Activated CD8-positive, alpha-beta memory T cell treated with anti-CD3 and anti-CD28 coated beads, Interleukin-2, amount 50 U/mL, for 48 hours (primary cell): ENCODE measurements around the gene SCO2.

Experiments
- DNase-seq: peaks from one replicate; pipeline ENCODE4 v3.0.0-alpha.2; 2020

Gene SCO2, protein sequence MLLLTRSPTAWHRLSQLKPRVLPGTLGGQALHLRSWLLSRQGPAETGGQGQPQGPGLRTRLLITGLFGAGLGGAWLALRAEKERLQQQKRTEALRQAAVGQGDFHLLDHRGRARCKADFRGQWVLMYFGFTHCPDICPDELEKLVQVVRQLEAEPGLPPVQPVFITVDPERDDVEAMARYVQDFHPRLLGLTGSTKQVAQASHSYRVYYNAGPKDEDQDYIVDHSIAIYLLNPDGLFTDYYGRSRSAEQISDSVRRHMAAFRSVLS

DNA sequence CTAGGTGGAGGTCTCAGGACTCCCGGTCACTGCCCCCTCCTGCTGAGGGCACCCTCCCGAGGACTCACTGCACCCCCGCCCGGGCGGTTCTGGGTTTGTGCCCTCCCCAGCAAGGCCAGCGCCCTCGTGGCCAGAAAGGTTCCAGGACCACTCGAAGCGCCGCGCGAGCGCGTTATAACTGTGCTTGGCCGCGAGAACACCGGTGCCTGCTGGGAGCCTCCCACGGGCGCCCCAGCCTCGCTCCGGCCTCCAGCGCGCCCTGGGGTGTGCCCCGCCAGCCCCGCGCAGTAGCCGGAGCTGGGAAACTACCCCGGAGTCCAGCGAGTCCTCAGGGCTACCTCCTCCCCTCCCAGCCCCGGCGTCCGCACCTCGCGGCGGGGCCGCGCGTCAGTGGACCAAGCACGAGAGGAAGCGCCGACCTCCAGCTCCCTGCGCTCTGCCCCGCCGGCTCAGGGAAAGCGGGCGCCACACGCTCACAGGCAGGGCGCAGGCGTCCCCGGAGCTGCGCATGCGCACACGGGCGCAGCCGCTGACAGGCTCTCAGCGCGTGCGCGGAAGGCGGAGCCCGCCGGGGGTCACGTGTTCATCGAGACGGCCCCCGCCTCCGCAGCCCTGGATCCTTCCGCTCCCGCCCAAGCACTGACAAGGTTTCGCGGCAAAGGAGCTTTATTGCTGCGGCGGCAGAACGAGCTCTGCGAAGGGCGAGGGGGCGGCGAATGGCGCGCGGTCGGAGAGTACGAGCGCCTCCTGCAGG lies at the start of gene SCO2:
Gene SCO2 (minus strand): TSS at position 495 of the 754 bp plus-strand sequence. CDS start 1,187 bp downstream, outside the sequence.
- peak; percentile 99 for DNase-seq

- DNase-seq, result no peak
Measured at GRCh38 chr22:50574383-50574755, 49.0 kb upstream of the SCO2 start.

- DNase-seq, result no peak
Measured at GRCh38 chr22:50573491-50574382, 48.3 kb upstream of the SCO2 start.

- DNase-seq, result no peak
Measured at GRCh38 chr22:50572965-50573364, 47.6 kb upstream of the SCO2 start.

DNA sequence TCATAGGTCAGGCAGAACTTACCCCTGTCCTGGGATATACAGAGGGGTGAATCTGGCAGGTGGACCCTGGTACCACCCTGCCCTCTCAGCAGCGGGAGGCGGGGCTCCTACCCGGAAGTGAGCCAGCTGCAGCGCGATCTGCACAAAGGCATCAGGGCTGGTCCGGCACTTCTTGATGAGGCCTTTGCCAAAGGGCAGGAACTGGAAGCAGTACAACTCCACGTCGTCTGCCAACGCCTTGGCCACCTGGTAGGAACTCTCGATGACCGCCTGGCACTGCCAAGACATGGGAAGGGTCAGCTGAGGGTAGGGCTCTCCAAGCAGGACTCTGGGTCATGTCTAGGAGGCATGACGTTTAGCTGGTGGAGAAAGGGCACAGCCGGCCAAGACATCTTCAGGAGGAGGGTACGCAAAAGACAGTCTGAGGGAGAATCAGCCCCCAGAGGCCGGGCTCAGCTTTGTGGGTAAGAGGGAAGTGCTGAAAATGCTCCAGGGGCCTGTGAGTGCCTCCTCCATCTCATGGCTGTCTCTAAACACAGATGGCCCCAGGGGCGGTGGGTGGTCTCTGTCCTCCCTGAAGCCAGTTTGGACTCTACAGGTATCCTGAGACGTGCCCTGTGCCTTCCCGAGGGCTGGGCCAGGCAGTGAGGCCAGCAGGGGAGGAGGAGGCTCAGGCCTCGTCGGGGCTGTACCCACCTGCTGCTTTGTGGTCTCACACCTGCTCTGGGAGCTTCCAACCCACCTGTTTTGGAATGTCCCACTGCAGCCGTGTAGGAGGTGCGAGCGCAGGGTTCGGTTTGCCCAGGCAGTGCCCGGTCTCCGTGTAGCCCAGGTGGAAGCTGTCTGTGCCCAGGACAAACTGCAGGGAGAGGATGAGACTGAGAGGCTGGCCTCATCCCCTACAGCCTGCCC lies 46.1 kb upstream of the SCO2 start:
- DNase-seq, result no peak

- no peak for DNase-seq
Measured at GRCh38 chr22:50570861-50571260, 45.5 kb upstream of the SCO2 start.

DNA sequence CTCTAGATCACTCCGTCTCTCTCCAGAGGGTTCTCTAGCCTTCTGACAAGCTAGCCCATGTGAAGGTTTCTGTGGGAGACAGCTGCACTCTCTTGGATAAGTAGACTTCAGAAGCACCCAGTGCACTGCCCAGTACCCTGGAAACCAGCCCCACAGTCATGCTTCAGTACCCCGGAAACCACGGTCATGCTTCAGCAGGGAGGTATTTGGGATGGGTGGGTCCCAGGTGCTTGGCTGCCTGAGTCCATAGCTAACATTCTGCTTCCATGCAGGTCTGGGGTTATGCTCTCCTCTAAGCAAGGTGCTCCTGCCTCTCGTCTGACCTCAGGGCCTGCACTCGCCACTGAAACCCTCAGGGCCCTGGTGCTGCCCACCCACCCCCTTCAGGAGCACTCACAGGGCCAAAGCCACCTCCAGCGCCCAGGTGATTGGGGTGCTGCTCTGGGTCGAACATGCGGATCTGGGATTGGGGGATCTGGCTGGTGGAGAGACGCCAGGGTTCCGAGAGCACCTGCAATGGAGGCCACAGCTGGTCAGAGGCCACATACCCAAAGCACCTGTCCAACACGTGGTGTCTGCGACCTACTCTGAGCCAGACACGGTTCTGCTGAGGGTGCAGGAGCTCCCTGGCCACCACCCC lies 44.6 kb upstream of the SCO2 start:
- no peak for DNase-seq

DNA sequence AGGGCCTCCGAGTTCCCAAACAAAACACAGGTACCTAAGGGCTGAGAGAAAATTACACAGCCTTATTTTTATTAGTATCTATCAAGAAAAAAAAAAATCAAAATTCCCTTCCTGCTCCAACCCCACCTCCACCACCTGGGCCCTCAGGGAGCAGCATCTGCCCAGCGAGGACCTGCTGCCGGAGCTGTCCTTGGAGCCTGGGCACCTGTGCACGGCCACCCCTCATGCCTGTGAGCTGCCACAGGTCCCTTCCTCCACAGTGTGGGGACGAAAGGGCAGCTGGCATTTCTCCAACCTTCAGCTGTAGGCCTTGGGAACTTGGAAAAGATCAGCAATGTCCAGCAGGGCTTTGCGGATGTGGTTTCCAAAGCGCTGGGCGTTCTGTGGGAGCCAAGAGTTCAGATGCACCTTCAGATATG lies 43.7 kb upstream of the SCO2 start:
- DNase-seq, result no peak

DNA sequence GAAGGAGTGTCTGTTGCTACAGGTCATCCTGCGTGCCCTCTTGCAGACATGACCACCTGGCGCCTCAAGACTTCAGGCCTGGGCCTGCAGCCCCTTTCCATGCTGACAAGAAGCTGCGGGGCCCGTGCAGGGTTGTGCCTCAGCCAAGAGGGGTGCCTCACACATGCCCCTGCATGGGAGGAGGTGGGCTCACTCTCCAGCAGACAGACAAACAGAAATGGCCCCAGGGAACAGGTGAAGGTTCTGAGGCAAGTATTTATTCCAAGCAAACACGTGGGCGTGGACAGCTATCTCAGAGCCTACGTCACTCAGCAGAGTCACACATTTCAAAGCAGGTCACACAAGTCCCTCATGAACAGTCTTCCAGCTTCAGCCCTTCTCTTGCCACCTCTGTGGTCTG lies 43.2 kb upstream of the SCO2 start:
- DNase-seq, result no peak

DNA sequence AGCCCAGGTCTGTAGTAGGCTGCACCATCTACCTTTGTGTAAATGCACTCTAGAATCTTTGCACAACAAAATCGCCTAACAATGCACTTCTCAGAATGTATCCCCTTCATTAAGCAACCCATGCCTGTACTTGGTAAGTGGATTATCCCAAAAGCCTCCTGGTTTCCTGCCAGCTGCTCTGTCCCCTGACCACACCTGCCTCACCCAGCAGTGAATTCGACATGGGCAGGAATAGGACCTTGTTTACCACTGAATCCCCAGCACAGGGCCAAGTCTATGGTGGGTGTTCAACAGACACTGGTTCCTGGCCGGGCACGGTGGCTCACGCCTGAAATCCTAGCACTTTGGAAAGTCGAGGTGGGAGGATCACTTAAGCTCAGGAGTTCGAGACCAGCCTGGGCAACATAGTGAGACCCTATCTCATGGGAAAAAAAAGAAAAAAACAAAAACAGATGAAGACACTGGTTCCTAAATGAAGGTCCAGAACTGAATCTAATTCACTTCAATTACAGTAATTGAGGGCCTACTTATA lies 42.4 kb upstream of the SCO2 start:
- DNase-seq, result no peak

GRCh38 chr22:50564289-50564688 lies 38.9 kb upstream of the SCO2 start:
- no peak for DNase-seq

GRCh38 chr22:50563413-50564160 lies 38.2 kb upstream of the SCO2 start:
- DNase-seq, result no peak

GRCh38 chr22:50562523-50563412 lies 37.4 kb upstream of the SCO2 start, which contains the start of gene SYCE3:
Gene SYCE3, minus strand, starts transcription at chr22:50562919. Its CDS starts 6,514 bp downstream, at chr22:50556405.
- DNase-seq, result peak; percentile 99

DNA sequence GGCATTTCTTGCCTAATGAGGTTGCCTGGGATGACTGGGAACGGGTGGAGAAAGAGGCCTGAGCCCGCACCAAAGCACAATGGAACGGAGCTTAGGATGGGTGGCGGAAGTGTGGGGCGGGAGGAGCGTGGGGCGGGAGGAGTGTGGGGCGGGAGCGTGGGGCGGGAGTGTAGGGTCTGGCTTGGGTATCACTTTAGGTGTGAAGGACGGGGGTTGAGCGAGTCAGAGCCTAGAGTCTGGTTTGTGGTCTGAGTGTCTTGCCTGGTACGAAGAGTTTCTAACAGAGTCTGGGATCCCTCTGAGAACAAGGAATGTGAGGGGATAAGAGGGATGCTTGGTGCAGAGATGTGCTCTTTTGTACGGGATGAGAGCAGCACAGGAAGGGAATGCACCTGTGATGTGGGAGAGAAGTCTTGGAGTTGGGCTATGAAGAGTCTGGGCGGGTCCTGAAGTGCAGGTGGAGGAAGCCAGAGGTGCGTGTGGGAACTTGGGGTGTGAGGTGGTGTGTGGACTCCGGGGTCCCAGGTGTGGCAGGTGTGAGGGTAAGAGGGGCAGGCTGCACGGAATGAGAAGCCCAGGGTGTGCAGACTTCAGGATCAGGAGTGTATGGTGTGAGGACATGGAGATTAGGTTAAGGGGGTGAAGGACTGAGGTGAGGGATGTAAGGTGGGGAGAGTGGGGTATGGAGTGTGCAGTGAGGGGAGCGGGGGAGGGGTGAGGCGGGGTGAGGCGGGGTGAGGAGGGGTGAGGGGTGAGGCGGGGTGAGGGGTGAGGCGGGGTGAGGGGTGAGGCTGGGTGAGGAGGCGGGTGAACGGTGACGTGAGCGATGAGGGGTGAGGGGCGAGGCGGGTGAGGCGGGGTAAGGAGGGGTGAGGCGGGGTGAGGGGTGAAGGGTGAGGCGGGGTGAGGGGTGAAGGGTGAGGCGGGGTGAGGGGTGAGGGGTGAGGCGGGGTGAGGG lies 36.3 kb upstream of the SCO2 start:
- no peak for DNase-seq

- DNase-seq, result no peak
Measured at GRCh38 chr22:50560034-50560433, 34.6 kb upstream of the SCO2 start.

GRCh38 chr22:50556703-50557102 lies 31.3 kb upstream of the SCO2 start:
- DNase-seq, result no peak

GRCh38 chr22:50553310-50553709 lies 27.9 kb upstream of the SCO2 start:
- DNase-seq, result no peak

- DNase-seq, result no peak
Measured at GRCh38 chr22:50551160-50551752, 25.9 kb upstream of the SCO2 start.
